Measurements from ENCODE around the gene CD83.

Gene CD83

DNA sequence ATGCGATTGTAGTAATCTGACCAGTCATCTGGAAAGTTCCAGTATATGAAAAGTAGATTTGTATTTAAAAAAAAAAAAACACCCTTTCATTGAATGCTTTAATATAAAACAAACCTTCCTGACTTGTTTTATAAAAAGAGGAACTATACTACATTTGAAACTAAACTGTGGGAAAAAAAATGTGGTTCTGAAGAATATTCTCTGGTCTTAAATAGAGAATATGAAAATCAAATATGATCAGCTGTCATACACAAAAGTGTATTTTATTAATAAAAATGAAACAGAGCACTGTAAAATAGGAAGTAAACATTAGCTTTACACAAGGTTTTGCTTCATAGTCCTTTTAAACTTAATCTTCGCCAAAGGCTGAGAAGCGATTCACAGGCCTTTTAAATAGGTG lies 25.3 kb upstream of the CD83 start:
- TF ChIP-seq, protein P1, sequence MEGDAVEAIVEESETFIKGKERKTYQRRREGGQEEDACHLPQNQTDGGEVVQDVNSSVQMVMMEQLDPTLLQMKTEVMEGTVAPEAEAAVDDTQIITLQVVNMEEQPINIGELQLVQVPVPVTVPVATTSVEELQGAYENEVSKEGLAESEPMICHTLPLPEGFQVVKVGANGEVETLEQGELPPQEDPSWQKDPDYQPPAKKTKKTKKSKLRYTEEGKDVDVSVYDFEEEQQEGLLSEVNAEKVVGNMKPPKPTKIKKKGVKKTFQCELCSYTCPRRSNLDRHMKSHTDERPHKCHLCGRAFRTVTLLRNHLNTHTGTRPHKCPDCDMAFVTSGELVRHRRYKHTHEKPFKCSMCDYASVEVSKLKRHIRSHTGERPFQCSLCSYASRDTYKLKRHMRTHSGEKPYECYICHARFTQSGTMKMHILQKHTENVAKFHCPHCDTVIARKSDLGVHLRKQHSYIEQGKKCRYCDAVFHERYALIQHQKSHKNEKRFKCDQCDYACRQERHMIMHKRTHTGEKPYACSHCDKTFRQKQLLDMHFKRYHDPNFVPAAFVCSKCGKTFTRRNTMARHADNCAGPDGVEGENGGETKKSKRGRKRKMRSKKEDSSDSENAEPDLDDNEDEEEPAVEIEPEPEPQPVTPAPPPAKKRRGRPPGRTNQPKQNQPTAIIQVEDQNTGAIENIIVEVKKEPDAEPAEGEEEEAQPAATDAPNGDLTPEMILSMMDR (conservative IDR thresholded peaks at IDR 0.05), result no peak
- peak overlapping the region; percentile 53; the same call in 1 of the 2 replicates for H3K27ac ChIP-seq

DNA sequence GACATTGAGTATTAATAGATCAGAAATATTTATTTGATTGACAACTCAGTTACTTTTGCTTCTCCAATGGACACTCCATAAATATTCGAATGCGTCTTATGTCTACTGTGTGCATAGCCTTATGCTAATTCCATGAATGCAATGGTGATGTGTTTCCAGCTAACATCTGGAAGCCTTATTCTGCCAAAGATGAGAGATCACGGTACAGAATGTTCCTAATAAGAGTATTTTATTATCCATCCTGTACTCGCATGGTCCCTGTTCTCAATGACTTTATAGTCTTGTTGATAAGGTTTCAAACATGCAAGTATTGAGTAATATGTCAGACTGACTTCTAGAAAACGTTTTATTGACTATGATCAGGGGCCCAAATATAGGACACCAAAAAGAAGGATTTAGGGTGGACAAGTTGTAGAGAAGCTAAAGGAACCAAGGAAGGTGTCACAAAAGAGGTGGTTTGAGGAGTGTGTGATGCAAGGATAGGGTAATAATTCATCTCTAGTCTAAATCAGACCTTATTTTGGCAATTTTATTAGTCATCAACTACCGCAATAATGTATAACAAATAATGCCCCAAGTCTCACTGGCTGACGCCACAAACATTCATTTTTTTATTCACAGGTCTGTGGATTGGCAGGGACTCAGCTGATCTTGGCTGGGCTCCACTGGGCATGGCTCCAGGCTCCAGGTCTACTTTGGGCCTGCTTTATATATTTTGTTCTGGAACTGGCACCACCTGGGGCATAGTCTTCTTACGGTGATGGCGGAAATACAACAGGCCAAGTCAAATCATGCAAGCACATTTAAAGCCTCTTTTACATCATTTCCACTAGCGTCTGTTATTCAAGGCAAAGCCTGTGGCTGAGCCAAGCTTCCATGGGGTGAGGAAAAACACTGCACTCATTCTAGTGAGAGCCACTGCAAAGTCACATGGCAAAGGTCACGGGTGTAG lies 24.5 kb upstream of the CD83 start:
- peak overlapping the region; percentile 53; the same call in 1 of the 2 replicates for H3K27ac ChIP-seq
- TF ChIP-seq, protein P1 (conservative IDR thresholded peaks at IDR 0.05), result no peak

DNA sequence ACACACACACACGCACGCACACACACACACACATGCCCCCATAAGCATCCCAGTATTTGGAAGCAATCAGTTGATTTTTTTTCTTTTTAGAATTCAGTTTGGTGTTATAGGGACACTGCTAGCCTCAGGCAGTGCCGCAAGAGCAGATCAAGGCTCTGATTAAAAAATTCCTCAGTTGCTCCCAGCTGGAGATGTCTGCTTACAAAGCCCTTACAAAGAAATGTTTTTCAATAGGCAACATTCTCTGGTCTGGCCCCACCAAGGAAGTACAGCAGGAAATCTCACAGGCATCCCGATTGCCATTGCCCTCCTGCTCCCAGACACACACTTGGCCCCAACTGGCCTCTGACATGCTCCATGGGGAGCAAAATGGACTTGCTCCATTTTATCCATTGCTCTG lies 22.9 kb upstream of the CD83 start:
- TF ChIP-seq, protein P1 (conservative IDR thresholded peaks at IDR 0.05), result no peak
- H3K27ac ChIP-seq, result peak overlapping the region; percentile 53; the same call in 1 of the 2 replicates

DNA sequence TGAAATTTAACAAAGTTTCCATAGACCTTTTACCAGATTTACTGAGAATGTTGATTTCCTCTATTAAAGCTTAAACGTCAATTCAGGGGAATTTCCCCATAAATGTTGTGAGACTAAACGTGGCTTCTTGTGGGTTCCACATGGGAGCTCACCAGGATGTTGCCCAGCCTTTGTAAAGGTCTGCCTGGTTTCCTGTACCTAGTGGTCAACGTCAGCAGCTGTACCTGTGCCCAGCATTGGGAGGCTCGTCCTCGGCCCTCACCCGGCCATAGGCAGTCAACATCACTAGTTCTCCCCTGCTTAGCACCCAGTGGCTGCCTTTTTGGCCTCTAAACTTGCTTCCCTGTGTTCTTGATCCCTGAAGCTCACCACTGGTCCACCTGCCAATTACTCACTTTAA lies 22.1 kb upstream of the CD83 start:
- TF ChIP-seq, protein P1 (conservative IDR thresholded peaks at IDR 0.05), result no peak
- no peak overlapping the region for H3K27ac ChIP-seq

DNA sequence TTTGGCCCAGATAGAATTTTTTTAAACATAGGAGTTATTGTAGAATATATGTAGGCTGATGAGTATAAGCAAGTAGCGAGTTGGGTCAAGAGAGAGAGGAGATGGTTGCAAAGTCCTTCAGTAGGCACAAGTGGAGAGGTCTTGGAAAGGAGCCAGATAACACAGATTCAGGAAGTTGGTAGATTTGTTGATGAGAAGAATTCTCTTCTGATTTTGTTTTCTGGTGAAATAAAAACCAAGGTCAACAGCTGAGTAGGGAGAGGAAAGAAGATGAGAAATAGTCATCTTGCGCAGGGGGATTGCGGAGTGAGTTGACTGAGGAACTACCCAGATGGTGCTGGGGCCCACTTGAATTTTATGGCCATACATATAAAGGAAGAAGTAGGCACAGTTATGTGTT lies 17.4 kb upstream of the CD83 start:
- TF ChIP-seq, protein P1 (conservative IDR thresholded peaks at IDR 0.05), result no peak
- no peak overlapping the region for H3K27ac ChIP-seq

DNA sequence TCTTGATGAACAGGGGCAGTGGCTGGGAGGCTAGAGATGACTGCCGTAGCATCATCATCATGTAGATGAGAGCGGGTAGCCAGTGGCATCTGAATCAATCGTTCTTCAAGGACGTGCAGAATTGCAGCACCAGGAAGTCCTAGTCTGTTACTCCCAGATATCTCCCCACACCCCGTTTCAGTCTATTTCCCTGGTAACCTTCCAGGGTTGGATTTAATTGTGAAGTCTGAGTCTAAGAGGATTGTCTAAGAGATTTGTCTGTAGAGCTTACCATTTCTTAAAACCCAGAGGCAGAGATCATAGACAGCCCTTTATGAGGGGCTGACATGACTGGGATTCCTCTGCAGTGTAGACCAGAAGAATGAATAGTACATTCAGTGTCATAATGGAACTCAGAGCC lies 16.6 kb upstream of the CD83 start:
- no peak overlapping the region for H3K27ac ChIP-seq
- TF ChIP-seq, protein P1 (conservative IDR thresholded peaks at IDR 0.05), result no peak

DNA sequence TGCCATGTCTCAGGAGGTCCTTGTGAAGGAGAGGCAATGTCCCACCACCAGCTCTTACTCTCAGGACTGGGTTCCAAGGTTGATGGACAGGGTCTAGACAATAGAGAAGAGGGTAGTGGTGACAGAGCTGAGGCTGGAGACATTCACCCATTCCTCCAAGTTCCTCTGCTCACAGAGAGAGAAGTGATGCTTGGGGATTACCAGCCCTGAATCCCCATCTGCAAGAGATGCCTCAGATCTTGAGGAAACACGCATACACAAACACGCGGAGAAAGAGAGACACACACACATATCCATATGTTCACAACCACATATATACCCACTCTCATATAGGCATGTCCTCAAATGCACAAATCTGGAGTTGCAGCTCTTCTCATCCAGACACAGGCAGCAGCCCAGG lies 15.2 kb upstream of the CD83 start:
- TF ChIP-seq, protein P1 (conservative IDR thresholded peaks at IDR 0.05), result no peak
- H3K27ac ChIP-seq, result no peak overlapping the region

Measured in VCaP (cell line).